ENCODE results near the gene SORCS3. TPM values are rescaled to one million over a fixed set of nuclear protein-coding genes. Genes with fewer than 3 reads are reported as not detected.

Gene SORCS3
- total and polyA plus RNA-seq, 4 donors, result 0.93 TPM; not detected in 3

DNA sequence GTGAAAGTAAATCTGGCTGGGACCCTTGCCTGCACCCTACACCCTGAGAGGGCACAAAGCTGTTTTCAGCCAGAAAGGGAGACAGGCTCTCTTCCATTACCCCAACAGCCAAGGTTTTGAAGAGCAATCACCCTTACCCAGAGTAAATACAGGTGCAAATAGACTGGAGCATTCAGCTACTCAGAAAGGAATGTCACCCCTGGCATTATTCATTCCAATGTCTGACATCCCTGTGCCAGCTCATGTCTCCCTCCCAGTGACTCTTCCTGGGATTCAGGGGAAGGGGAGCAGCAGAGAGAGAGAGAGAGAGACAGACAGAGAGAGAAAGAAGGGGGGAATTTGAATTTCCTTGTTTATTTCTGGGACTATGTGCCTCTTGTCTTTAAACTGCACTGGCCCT lies 611.8 kb downstream of the SORCS3 start:
- H3K4me3 ChIP-seq (ENCODE audit: low read depth in 1 of 3, low read length in 3 of 3), result no peak overlapping the region
- no peaks in the 10 kb centered on the region for H3K4me1 ChIP-seq (ENCODE audit: control insufficient read depth in 4 of 4, insufficient read depth in 4 of 4, low read length in 3 of 4)
- no peaks in the 10 kb centered on the region for H3K27me3 ChIP-seq (ENCODE audit: control insufficient read depth in 4 of 4, insufficient read depth in 4 of 4, low read length in 3 of 4)
- no peak for DNase-seq (ENCODE audit: low spot score)
- H3K9ac ChIP-seq (ENCODE audit: low read depth in 1 of 2, low read length in 2 of 2), result no peak overlapping the region
- no peak overlapping the region for H3K27ac ChIP-seq (ENCODE audit: low read depth in 1 of 2, low read length in 2 of 2)
- H3K9me3 ChIP-seq (ENCODE audit: control insufficient read depth in 4 of 4, low read length in 3 of 4), result no peaks in the 10 kb centered on the region
- H3K36me3 ChIP-seq (ENCODE audit: control insufficient read depth in 4 of 4, insufficient read depth in 3 of 4, low read depth in 1 of 4, low read length in 3 of 4), result no peaks in the 10 kb centered on the region
- TF ChIP-seq JUND (IDR thresholded peaks at IDR 0.05), result no peak
- no peak for TF ChIP-seq RXRA (IDR thresholded peaks at IDR 0.05)
- no peak for TF ChIP-seq TAF1 (conservative IDR thresholded peaks at IDR 0.05)
- no peak for TF ChIP-seq HNF4G (IDR thresholded peaks at IDR 0.05)
- TF ChIP-seq, protein P1, sequence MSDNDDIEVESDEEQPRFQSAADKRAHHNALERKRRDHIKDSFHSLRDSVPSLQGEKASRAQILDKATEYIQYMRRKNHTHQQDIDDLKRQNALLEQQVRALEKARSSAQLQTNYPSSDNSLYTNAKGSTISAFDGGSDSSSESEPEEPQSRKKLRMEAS (IDR thresholded peaks at IDR 0.05), result no peak
- TF ChIP-seq RAD21 (IDR thresholded peaks at IDR 0.05), result no peak
- no peak for TF ChIP-seq HNF4A (conservative IDR thresholded peaks at IDR 0.05)
- TF ChIP-seq, protein P2, sequence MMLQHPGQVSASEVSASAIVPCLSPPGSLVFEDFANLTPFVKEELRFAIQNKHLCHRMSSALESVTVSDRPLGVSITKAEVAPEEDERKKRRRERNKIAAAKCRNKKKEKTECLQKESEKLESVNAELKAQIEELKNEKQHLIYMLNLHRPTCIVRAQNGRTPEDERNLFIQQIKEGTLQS (IDR thresholded peaks at IDR 0.05), result no peak
- TF ChIP-seq FOXA2 (IDR thresholded peaks at IDR 0.05), result no peak
- TF ChIP-seq, protein P3, sequence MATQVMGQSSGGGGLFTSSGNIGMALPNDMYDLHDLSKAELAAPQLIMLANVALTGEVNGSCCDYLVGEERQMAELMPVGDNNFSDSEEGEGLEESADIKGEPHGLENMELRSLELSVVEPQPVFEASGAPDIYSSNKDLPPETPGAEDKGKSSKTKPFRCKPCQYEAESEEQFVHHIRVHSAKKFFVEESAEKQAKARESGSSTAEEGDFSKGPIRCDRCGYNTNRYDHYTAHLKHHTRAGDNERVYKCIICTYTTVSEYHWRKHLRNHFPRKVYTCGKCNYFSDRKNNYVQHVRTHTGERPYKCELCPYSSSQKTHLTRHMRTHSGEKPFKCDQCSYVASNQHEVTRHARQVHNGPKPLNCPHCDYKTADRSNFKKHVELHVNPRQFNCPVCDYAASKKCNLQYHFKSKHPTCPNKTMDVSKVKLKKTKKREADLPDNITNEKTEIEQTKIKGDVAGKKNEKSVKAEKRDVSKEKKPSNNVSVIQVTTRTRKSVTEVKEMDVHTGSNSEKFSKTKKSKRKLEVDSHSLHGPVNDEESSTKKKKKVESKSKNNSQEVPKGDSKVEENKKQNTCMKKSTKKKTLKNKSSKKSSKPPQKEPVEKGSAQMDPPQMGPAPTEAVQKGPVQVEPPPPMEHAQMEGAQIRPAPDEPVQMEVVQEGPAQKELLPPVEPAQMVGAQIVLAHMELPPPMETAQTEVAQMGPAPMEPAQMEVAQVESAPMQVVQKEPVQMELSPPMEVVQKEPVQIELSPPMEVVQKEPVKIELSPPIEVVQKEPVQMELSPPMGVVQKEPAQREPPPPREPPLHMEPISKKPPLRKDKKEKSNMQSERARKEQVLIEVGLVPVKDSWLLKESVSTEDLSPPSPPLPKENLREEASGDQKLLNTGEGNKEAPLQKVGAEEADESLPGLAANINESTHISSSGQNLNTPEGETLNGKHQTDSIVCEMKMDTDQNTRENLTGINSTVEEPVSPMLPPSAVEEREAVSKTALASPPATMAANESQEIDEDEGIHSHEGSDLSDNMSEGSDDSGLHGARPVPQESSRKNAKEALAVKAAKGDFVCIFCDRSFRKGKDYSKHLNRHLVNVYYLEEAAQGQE (IDR thresholded peaks at IDR 0.05), result no peak
- no peak for TF ChIP-seq YY1 (IDR thresholded peaks at IDR 0.05)

DNA sequence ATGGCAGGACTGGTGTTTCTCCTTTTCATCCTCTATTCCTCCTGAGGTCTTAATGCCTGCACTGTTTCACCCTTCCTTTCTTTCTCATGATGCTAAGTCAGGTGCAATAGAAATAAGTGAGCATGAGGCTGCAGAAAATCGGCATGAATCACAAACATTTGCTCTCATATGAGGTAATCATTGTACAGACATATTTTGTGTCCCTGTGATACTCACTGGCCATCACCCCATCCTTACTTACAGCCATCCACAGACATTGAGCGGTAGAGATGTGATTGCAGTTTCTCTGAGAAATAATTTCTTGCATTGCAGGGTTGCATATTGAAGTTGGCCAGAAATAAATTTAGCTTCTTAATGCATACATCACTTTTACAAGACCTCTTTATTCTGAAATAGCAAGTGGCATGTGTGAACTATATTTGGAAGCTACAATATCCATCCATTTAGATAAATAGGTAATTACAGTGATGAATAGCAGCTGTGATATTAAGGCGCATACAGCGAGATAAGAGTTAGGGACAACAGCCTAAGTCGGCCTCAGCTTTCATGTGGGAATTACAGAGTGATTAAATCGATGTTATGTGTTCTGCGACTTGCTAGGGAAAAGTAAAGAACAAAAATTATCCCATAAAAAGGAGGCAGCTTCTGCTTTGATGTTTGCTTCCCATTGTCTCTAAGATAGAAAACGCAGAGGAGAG lies 612.6 kb downstream of the SORCS3 start:
- no peak for DNase-seq (ENCODE audit: low spot score)
- 74% methylated on average over 8 of the region's 8 CpGs for WGBS
- H3K27ac ChIP-seq (ENCODE audit: low read depth in 1 of 2, low read length in 2 of 2), result no peak overlapping the region

More for the DNA sequence above, 612.6 kb downstream of the SORCS3 start:
- Histone ChIP-seq H3K4me1 (ENCODE audit: control insufficient read depth in 4 of 4, insufficient read depth in 4 of 4, low read length in 3 of 4) (no peaks in the 10 kb centered on the region), H3K27me3 (ENCODE audit: control insufficient read depth in 4 of 4, insufficient read depth in 4 of 4, low read length in 3 of 4) (no peaks in the 10 kb centered on the region), H3K9ac (ENCODE audit: low read depth in 1 of 2, low read length in 2 of 2) (no peak overlapping the region), H3K4me3 (ENCODE audit: low read depth in 1 of 3, low read length in 3 of 3) (no peak overlapping the region), H3K36me3 (ENCODE audit: control insufficient read depth in 4 of 4, insufficient read depth in 3 of 4, low read depth in 1 of 4, low read length in 3 of 4) (no peaks in the 10 kb centered on the region), H3K9me3 (ENCODE audit: control insufficient read depth in 4 of 4, low read length in 3 of 4) (no peaks in the 10 kb centered on the region)
- TF ChIP-seq TAF1 (conservative IDR thresholded peaks at IDR 0.05) (no peak), HNF4G (IDR thresholded peaks at IDR 0.05) (no peak), YY1 (IDR thresholded peaks at IDR 0.05) (no peak), RXRA (IDR thresholded peaks at IDR 0.05) (no peak), HNF4A (conservative IDR thresholded peaks at IDR 0.05) (no peak), JUND (IDR thresholded peaks at IDR 0.05) (no peak), FOXA2 (IDR thresholded peaks at IDR 0.05) (no peak), EGR1 (IDR thresholded peaks at IDR 0.05; ENCODE audit: low read depth in 2 of 2) (no peak), GABPA (IDR thresholded peaks at IDR 0.05 in 1 of 2, conservative IDR thresholded peaks at IDR 0.05 in 1 of 2) (no peak), SP1 (IDR thresholded peaks at IDR 0.05) (no peak), NR2F2 (IDR thresholded peaks at IDR 0.05) (no peak), RAD21 (IDR thresholded peaks at IDR 0.05) (no peak), FOXA1 (IDR thresholded peaks at IDR 0.05) (no peak)
- TF ChIP-seq, protein P1 (IDR thresholded peaks at IDR 0.05), result no peak
- TF ChIP-seq, protein P4, sequence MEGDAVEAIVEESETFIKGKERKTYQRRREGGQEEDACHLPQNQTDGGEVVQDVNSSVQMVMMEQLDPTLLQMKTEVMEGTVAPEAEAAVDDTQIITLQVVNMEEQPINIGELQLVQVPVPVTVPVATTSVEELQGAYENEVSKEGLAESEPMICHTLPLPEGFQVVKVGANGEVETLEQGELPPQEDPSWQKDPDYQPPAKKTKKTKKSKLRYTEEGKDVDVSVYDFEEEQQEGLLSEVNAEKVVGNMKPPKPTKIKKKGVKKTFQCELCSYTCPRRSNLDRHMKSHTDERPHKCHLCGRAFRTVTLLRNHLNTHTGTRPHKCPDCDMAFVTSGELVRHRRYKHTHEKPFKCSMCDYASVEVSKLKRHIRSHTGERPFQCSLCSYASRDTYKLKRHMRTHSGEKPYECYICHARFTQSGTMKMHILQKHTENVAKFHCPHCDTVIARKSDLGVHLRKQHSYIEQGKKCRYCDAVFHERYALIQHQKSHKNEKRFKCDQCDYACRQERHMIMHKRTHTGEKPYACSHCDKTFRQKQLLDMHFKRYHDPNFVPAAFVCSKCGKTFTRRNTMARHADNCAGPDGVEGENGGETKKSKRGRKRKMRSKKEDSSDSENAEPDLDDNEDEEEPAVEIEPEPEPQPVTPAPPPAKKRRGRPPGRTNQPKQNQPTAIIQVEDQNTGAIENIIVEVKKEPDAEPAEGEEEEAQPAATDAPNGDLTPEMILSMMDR (IDR thresholded peaks at IDR 0.05; ENCODE audit: low read depth, low read length, missing input control), result no peak
- TF ChIP-seq, protein P3 (IDR thresholded peaks at IDR 0.05), result no peak
- TF ChIP-seq, protein P2 (IDR thresholded peaks at IDR 0.05), result no peak
- TF ChIP-seq, protein P5, sequence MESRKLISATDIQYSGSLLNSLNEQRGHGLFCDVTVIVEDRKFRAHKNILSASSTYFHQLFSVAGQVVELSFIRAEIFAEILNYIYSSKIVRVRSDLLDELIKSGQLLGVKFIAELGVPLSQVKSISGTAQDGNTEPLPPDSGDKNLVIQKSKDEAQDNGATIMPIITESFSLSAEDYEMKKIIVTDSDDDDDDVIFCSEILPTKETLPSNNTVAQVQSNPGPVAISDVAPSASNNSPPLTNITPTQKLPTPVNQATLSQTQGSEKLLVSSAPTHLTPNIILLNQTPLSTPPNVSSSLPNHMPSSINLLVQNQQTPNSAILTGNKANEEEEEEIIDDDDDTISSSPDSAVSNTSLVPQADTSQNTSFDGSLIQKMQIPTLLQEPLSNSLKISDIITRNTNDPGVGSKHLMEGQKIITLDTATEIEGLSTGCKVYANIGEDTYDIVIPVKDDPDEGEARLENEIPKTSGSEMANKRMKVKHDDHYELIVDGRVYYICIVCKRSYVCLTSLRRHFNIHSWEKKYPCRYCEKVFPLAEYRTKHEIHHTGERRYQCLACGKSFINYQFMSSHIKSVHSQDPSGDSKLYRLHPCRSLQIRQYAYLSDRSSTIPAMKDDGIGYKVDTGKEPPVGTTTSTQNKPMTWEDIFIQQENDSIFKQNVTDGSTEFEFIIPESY (IDR thresholded peaks at IDR 0.05), result no peak
